ENCODE data around the gene PRKCSH. TPM values are rescaled to one million over a fixed set of nuclear protein-coding genes. Genes with fewer than 3 reads are reported as not detected.

The PRKCSH gene
- polyA plus RNA-seq, 1 of the 3 experiments (the other 2 are of a cell fraction), result 502 TPM

DNA sequence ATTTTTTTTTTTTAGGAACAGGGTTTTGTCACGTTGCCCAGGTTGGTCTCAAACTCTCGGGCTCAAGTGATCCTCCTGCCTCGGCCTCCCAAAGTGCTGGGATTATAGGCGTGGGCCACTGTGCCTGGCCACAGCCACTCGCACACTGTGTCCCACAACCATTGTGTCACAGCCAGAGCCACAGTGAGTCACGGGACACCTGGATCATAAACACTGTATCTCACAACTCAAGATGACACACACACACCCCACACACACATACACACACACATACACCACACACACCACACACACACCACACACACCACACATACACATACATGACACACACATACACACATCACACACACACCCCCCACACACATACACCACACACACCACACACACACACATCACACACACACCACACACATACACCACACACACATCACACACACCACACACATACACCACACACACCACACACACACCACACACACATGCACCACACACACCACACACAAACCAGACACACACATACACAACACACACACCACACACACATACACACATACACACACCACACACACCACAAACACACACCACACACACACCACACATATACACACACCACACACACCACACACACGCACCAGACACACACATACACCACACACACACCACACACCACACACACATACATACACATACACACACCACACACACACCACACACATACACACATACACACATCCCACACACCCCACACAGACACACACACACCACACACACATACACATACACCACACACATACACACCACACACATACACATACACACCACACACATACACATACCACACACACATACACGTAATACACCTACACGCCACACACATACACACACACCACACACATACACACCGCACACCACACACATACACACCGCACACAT is 29.2 kb downstream of the PRKCSH start:
- Histone ChIP-seq H3K27ac (ENCODE audit: low read depth in 2 of 2, low read length in 1 of 2) (no peak overlapping the region), H3K9ac (no peak overlapping the region), H3K4me2 (no peak overlapping the region), H3K4me3 (ENCODE audit: low read depth in 2 of 2, low read length in 1 of 2) (no peak overlapping the region), H3K9me3 (no peaks in the 10 kb centered on the region), H3K79me2 (ENCODE audit: insufficient read depth) (no peaks in the 10 kb centered on the region), H3F3A (replicated peaks; ENCODE audit: insufficient read depth) (peaks cover 4% of the 10 kb centered on the region), H3K4me1 (ENCODE audit: control insufficient read depth in 1 of 2, insufficient read depth in 2 of 2, low read depth in 1 of 2, low read length in 1 of 2) (no peaks in the 10 kb centered on the region), H3K9me2 (no peaks in the 10 kb centered on the region), H2AFZ (ENCODE audit: low read depth) (no peak overlapping the region), H4K20me1 (ENCODE audit: insufficient read depth) (no peaks in the 10 kb centered on the region), H3K36me3 (replicated peaks in 1 of 2; ENCODE audit: control insufficient read depth in 1 of 2, insufficient read depth in 2 of 2, low read length in 1 of 2) (no peaks in the 10 kb centered on the region), H3K27me3 (ENCODE audit: insufficient read depth) (no peaks in the 10 kb centered on the region)
- 72% methylated on average over 11 of the region's 11 CpGs for WGBS (ENCODE audit: low lambda C conversion rate)
- TF ChIP-seq NFIC (IDR thresholded peaks at IDR 0.05; ENCODE audit: borderline replicate concordance), result no peak
- TF ChIP-seq JUND (IDR thresholded peaks at IDR 0.05), result no peak
- TF ChIP-seq, protein P1, sequence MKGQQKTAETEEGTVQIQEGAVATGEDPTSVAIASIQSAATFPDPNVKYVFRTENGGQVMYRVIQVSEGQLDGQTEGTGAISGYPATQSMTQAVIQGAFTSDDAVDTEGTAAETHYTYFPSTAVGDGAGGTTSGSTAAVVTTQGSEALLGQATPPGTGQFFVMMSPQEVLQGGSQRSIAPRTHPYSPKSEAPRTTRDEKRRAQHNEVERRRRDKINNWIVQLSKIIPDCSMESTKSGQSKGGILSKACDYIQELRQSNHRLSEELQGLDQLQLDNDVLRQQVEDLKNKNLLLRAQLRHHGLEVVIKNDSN (IDR thresholded peaks at IDR 0.05; ENCODE audit: borderline replicate concordance, low read depth), result no peak
- no peak for TF ChIP-seq RFX5 (IDR thresholded peaks at IDR 0.05; ENCODE audit: low read length)
- TF ChIP-seq RCOR1 (IDR thresholded peaks at IDR 0.05; ENCODE audit: low read length), result no peak
- no peak for TF ChIP-seq FOXJ3 (CRISPR knock-in tag; IDR thresholded peaks at IDR 0.05)
- TF ChIP-seq EP300 (IDR thresholded peaks at IDR 0.05; ENCODE audit: borderline replicate concordance in 1 of 2, low read depth in 1 of 2, low read length in 1 of 2), result no peak
- no peak for TF ChIP-seq ELF1 (IDR thresholded peaks at IDR 0.05)
- TF ChIP-seq POLR2AphosphoS5 (IDR thresholded peaks at IDR 0.05; ENCODE audit: low read depth, low read length), result no peak
- no peak for TF ChIP-seq FOSL2 (IDR thresholded peaks at IDR 0.05; ENCODE audit: borderline replicate concordance, low read depth)
- no peak for TF ChIP-seq TEAD4 (IDR thresholded peaks at IDR 0.05; ENCODE audit: borderline replicate concordance, insufficient read depth)
- ChIA-PET CTCF (interaction anchor here (0.8 kb wide), 1 partner anchor 18 kb away, joined by 3 read pairs; no protein-coding TSS in a partner anchor), POLR2A (no interaction called here)
- DNase-seq, result no peak

DNA sequence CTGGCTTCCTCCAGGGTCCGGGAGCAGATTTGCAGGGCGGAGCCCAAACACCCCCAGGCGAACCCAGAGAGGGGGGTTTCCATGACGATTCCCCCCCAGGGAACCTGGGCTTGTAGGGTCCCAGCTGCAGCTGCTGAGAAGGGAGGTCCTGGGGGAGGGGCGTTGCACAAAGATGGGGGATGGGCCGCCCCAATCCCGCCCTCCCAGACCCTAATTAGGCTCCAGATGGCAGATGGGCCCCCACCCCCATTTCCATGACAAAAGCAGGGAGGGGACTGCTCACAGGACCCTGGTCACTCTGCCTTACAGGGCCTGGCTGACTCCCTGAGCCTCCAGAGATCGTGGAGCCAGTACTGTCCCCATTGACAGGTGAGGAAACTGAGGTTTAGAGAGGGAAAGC is 30.2 kb downstream of the PRKCSH start:
- Histone ChIP-seq H3K4me2 (no peak overlapping the region), H3K9me3 (no peaks in the 10 kb centered on the region), H2AFZ (ENCODE audit: low read depth) (no peak overlapping the region), H4K20me1 (ENCODE audit: insufficient read depth) (no peaks in the 10 kb centered on the region), H3K9me2 (no peaks in the 10 kb centered on the region), H3F3A (replicated peaks; ENCODE audit: insufficient read depth) (peaks cover 4% of the 10 kb centered on the region), H3K27me3 (ENCODE audit: insufficient read depth) (no peaks in the 10 kb centered on the region), H3K4me1 (ENCODE audit: control insufficient read depth in 1 of 2, insufficient read depth in 2 of 2, low read depth in 1 of 2, low read length in 1 of 2) (no peaks in the 10 kb centered on the region), H3K36me3 (replicated peaks in 1 of 2; ENCODE audit: control insufficient read depth in 1 of 2, insufficient read depth in 2 of 2, low read length in 1 of 2) (no peaks in the 10 kb centered on the region), H3K4me3 (ENCODE audit: low read depth in 2 of 2, low read length in 1 of 2) (no peak overlapping the region), H3K79me2 (ENCODE audit: insufficient read depth) (no peaks in the 10 kb centered on the region), H3K9ac (no peak overlapping the region), H3K27ac (ENCODE audit: low read depth in 2 of 2, low read length in 1 of 2) (no peak overlapping the region)
- WGBS (ENCODE audit: low lambda C conversion rate), result 84% methylated on average over 4 of the region's 8 CpGs
- POLR2A ChIA-PET, result no interaction called here
- no peak for DNase-seq
- CTCF ChIA-PET, result no interaction called here
- no peak for TF ChIP-seq GATA2 (CRISPR knock-in tag; IDR thresholded peaks at IDR 0.05)
- TF ChIP-seq, protein P2, sequence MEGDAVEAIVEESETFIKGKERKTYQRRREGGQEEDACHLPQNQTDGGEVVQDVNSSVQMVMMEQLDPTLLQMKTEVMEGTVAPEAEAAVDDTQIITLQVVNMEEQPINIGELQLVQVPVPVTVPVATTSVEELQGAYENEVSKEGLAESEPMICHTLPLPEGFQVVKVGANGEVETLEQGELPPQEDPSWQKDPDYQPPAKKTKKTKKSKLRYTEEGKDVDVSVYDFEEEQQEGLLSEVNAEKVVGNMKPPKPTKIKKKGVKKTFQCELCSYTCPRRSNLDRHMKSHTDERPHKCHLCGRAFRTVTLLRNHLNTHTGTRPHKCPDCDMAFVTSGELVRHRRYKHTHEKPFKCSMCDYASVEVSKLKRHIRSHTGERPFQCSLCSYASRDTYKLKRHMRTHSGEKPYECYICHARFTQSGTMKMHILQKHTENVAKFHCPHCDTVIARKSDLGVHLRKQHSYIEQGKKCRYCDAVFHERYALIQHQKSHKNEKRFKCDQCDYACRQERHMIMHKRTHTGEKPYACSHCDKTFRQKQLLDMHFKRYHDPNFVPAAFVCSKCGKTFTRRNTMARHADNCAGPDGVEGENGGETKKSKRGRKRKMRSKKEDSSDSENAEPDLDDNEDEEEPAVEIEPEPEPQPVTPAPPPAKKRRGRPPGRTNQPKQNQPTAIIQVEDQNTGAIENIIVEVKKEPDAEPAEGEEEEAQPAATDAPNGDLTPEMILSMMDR (IDR thresholded peaks at IDR 0.05), result no peak
- TF ChIP-seq CHD2 (IDR thresholded peaks at IDR 0.05; ENCODE audit: low read length, partially characterized antibody), result no peak
- no peak for TF ChIP-seq GABPA (IDR thresholded peaks at IDR 0.05; ENCODE audit: low read depth)
- no peak for TF ChIP-seq SIN3A (IDR thresholded peaks at IDR 0.05; ENCODE audit: borderline replicate concordance, low read depth, low read length)
- TF ChIP-seq MXI1 (IDR thresholded peaks at IDR 0.05; ENCODE audit: low read depth, low read length), result no peak
- no peak for TF ChIP-seq FOXJ3 (CRISPR knock-in tag; IDR thresholded peaks at IDR 0.05)
- TF ChIP-seq, protein P3, sequence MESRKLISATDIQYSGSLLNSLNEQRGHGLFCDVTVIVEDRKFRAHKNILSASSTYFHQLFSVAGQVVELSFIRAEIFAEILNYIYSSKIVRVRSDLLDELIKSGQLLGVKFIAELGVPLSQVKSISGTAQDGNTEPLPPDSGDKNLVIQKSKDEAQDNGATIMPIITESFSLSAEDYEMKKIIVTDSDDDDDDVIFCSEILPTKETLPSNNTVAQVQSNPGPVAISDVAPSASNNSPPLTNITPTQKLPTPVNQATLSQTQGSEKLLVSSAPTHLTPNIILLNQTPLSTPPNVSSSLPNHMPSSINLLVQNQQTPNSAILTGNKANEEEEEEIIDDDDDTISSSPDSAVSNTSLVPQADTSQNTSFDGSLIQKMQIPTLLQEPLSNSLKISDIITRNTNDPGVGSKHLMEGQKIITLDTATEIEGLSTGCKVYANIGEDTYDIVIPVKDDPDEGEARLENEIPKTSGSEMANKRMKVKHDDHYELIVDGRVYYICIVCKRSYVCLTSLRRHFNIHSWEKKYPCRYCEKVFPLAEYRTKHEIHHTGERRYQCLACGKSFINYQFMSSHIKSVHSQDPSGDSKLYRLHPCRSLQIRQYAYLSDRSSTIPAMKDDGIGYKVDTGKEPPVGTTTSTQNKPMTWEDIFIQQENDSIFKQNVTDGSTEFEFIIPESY (IDR thresholded peaks at IDR 0.05; ENCODE audit: borderline replicate concordance, low read depth), result no peak
- no peak for TF ChIP-seq RAD21 (IDR thresholded peaks at IDR 0.05; ENCODE audit: low read length)
- TF ChIP-seq, protein P4, sequence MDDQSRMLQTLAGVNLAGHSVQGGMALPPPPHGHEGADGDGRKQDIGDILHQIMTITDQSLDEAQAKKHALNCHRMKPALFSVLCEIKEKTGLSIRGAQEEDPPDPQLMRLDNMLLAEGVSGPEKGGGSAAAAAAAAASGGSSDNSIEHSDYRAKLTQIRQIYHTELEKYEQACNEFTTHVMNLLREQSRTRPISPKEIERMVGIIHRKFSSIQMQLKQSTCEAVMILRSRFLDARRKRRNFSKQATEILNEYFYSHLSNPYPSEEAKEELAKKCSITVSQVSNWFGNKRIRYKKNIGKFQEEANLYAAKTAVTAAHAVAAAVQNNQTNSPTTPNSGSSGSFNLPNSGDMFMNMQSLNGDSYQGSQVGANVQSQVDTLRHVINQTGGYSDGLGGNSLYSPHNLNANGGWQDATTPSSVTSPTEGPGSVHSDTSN (IDR thresholded peaks at IDR 0.05), result no peak
- no peak for TF ChIP-seq RFX5 (IDR thresholded peaks at IDR 0.05; ENCODE audit: low read length)
- TF ChIP-seq SMC3 (IDR thresholded peaks at IDR 0.05; ENCODE audit: low read depth, low read length), result no peak
- no peak for TF ChIP-seq TEAD4 (IDR thresholded peaks at IDR 0.05; ENCODE audit: borderline replicate concordance, insufficient read depth)

Measured in SK-N-SH (cell line).